GM12801 (cell line): Measurements from ENCODE around the gene MRPS22.

ENCODE experiments used
- CTCF ChIP-seq: IDR thresholded peaks from one replicate; pipeline ENCODE4 v1.5.1; 2011; ENCODE audit warnings: control low read depth; ENCODE audit not compliant: insufficient read length; ENCODE audit errors: extremely low read depth

Gene MRPS22

GRCh38 chr3:139343895-139344856 lies at the start of gene MRPS22:
Gene MRPS22, plus strand, starts transcription at chr3:139344020. Its CDS starts 7 bp downstream, at chr3:139344027.
- no peak for TF ChIP-seq CTCF

GRCh38 chr3:139295040-139295439 lies 48.8 kb upstream of the MRPS22 start:
- TF ChIP-seq CTCF = no peak

GRCh38 chr3:139296141-139296718 lies 47.6 kb upstream of the MRPS22 start:
- TF ChIP-seq CTCF = no peak

- TF ChIP-seq CTCF = no peak
These were observed 46.1 kb upstream of the MRPS22 start for GRCh38 chr3:139297588-139298311.

GRCh38 chr3:139299261-139300132 lies 44.3 kb upstream of the MRPS22 start:
- no peak for TF ChIP-seq CTCF

- TF ChIP-seq CTCF = no peak
These were observed 43.4 kb upstream of the MRPS22 start for GRCh38 chr3:139300416-139300815.
